ENCODE measurements around the gene HIVEP3.

Gene HIVEP3

DNA sequence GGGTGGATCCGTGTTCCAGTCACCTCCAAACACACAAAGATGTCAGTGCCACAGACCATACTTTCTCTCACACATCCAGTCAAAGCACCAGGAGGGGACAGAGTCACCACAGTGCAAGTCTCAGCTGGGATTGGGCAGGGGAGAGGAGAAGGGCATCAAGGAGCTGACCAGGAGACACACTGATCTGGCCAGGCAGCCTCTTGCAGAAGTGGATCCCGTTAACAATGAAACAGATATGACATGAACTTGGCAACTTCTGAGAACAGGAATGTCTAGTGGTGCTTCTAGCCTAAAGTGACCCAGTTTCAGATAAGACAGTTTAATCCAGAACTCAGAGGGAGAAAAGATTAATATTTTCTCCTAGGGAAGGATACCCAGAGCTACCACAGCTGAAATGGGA lies 71.0 kb downstream of the HIVEP3 start:
- no peak for DNase-seq (ENCODE audit: low read depth)
- TF ChIP-seq, protein P1, sequence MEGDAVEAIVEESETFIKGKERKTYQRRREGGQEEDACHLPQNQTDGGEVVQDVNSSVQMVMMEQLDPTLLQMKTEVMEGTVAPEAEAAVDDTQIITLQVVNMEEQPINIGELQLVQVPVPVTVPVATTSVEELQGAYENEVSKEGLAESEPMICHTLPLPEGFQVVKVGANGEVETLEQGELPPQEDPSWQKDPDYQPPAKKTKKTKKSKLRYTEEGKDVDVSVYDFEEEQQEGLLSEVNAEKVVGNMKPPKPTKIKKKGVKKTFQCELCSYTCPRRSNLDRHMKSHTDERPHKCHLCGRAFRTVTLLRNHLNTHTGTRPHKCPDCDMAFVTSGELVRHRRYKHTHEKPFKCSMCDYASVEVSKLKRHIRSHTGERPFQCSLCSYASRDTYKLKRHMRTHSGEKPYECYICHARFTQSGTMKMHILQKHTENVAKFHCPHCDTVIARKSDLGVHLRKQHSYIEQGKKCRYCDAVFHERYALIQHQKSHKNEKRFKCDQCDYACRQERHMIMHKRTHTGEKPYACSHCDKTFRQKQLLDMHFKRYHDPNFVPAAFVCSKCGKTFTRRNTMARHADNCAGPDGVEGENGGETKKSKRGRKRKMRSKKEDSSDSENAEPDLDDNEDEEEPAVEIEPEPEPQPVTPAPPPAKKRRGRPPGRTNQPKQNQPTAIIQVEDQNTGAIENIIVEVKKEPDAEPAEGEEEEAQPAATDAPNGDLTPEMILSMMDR (IDR thresholded peaks at IDR 0.05; ENCODE audit: low read depth, low read length, missing control alignments): no peak
- no peak overlapping the region for H3K4me3 ChIP-seq (ENCODE audit: low read depth, low read length)

DNA sequence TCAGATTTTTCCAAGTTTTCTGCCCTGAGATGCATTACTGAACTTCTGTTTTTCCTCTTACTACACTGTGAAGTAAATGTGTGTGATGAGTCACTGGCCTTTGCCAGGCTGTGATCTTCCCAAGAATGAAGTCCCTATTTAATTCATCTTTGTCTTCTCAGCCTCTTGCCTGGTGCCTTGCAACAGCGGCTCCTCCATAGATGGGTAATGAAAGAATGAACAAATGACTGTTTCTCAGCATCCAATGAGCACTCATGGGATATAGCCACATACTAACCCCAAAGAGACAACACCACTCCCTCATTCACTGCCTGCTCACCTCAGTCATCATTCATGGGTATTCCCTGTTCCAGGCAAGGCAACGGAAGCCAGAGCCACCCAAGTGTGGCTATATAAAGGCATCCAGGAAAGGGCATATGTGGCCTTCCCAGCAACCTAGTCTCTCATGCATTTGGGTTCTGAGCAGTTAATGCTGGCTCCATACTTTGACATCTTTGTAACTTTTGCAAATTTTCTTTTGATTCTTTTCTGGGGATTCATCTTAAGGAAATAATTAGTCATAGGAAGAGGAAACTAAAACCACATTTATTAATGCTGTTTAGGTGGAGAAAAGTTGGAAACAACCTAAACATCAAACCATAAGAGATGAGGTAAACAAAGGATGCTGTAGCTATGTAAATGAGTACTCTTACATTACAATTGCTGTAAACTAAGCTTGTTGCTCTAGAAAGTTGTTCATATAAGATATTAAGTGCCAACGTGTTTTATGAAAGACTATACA lies 71.9 kb downstream of the HIVEP3 start:
- TF ChIP-seq, protein P1 (IDR thresholded peaks at IDR 0.05; ENCODE audit: low read depth, low read length, missing control alignments): no peak
- no peak for DNase-seq (ENCODE audit: low read depth)
- H3K4me3 ChIP-seq (ENCODE audit: low read depth, low read length): no peak overlapping the region

DNA sequence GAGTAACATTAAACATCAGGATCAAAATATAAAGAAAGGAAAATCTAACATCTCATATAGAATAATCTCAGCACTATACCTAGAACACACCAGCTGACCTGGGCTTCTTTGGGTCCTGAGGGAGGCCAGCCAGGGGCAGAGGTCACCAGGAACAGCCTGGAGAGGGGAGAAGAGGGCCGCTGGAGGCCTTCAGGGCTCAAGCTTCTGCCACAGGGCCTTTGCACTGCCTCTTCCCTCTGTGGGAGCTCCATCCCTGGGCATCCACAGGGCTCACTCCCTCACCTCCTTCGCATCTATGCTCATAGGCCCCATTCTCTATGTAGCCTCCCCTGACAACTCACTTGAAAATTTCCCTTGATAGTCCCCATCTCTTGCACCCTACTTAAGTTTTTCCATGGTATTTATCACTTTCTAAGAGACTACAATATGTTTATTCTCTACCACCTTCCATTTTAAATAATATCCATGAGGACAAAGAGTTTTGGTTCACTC lies 73.9 kb downstream of the HIVEP3 start:
- H3K4me3 ChIP-seq (ENCODE audit: low read depth, low read length): no peak overlapping the region
- TF ChIP-seq, protein P1 (IDR thresholded peaks at IDR 0.05; ENCODE audit: low read depth, low read length, missing control alignments): no peak
- no peak for DNase-seq (ENCODE audit: low read depth)

DNA sequence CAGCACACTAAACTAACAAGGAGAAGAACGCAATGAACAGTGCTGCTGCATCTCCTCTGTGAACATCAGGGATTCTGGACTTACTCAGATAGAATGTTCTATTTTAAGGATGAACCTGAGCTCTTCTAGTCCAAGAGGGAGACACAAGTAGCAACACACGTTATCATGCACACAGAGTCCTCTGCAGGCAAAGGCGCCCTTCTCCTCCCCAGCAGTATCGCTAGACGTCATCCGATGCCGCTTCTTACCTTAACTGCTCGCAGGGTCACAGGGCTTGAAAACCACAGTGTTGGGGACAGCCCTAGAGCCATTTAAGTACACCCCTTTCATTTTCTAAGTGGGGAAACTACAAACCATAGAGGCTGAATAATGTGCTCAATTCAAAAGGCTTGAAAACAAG lies 74.5 kb downstream of the HIVEP3 start:
- TF ChIP-seq, protein P1 (IDR thresholded peaks at IDR 0.05; ENCODE audit: low read depth, low read length, missing control alignments): no peak
- no peak for DNase-seq (ENCODE audit: low read depth)
- no peak overlapping the region for H3K4me3 ChIP-seq (ENCODE audit: low read depth, low read length)

DNA sequence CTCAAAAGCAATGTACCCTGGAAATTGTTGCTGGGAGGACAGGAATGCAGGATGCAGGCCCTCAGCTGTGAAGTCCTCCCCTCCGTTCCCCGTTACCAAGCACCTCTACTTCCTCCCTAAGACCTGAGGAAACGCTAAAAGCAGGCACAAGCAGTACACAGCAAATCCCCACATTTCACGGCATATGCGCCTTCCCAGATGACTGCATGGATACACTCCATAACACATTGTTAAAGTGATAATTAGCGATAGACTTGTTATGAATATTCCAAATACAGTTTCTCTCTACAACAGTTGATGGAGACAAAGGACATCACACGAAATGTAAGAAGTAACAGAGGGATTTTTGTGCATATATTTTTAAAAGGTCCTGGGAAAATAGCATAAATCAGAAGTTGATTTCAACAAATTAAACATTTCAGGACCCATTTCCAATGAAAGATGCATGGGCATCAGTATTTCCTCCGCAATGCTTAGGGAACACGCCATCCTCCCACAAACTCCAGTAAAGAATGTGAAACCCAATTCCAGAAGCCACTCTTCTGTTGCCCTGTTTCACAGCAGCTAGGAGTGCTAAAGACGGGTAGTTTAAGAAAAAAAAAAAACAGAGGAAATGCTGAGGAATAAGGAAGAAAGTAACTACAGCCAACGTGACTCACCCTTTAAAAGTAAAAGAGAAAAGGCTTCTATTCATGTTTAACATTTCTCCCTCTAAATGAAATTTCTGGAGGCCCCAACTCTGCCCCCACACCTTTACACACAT lies 75.5 kb downstream of the HIVEP3 start:
- H3K4me3 ChIP-seq (ENCODE audit: low read depth, low read length): no peak overlapping the region

DNA sequence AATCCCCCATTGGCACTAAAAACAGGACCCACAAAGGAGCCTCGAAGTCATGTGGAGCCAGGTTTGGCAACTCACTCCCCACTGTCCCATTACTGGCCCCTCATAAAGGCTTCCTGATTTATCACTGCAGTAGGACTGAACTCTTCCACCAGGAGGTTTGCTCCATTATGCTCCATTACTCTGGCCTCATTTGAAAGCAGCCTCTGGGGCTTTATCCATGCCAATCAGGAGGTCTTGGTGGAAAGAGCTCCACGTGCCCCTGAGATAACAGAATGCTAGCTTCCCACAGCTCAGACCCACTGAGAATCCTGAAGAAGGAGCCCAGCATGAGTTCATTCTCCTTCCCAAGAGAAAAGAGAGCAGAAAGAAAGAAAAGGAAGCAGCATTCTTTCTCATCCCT lies 76.4 kb downstream of the HIVEP3 start:
- no peak overlapping the region for H3K4me3 ChIP-seq (ENCODE audit: low read depth, low read length)
- no peak for DNase-seq (ENCODE audit: low read depth)
- TF ChIP-seq, protein P1 (IDR thresholded peaks at IDR 0.05; ENCODE audit: low read depth, low read length, missing control alignments): no peak

More for the DNA sequence above, 75.5 kb downstream of the HIVEP3 start:
- DNase-seq (ENCODE audit: low read depth): no peak
- TF ChIP-seq, protein P1 (IDR thresholded peaks at IDR 0.05; ENCODE audit: low read depth, low read length, missing control alignments): no peak

Data from GM12864 (cell line).